Left ventricle myocardium inferior (tissue), 1 donor: Measurements from ENCODE around the gene TEAD4. TPM values are rescaled to one million over a fixed set of nuclear protein-coding genes. Genes with fewer than 3 reads are reported as not detected.

Experiments
- DNase-seq: peaks from one replicate; pipeline ENCODE4 v3.0.0-alpha.2; 2020
- H3K27ac ChIP-seq: fragments of 200-600 bp; replicated peaks from 2 replicates; pipeline ENCODE4 v1.8.0; 2021
- H3K27me3 ChIP-seq: fragments of 200-600 bp; 2 replicates; pipeline ENCODE4 v1.8.0; 2021; ENCODE audit warnings: low read depth
- H3K36me3 ChIP-seq: fragments of 200-600 bp; 2 replicates; pipeline ENCODE4 v1.8.0; 2021
- H3K4me1 ChIP-seq: fragments of 200-600 bp; 2 replicates; pipeline ENCODE4 v1.8.0; 2021
- H3K4me3 ChIP-seq: fragments of 200-600 bp; 2 replicates; pipeline ENCODE4 v1.8.0; 2021; ENCODE audit warnings: mild to moderate bottlenecking, moderate library complexity
- H3K9me3 ChIP-seq: fragments of 200-600 bp; replicated peaks from 2 replicates; pipeline ENCODE4 v1.8.0; 2021
- CTCF ChIP-seq: fragments of 200-600 bp; IDR thresholded peaks from 2 replicates; pipeline ENCODE4 v1.8.0; 2021; ENCODE audit warnings: antibody characterized with exemption, mild to moderate bottlenecking, borderline replicate concordance
- intact Hi-C: fragments of 100-400 bp; cut with micrococcal nuclease; formaldehyde crosslinking; loops from one replicate; pipeline ENCODE4 v1.11.0; 2022
- total RNA-seq: library from RNA; stranded (reverse); fragmentation: NEBNext Ultra II Directional; extraction: Animal tissue kit (Norgen Biotek cat#: 25700); gene quantifications from one replicate; pipeline ENCODE4 v1.2.1, GENCODE V29; 2021
- donor health status: DM: no; HTN: yes; CAD: no; lungs with severe emphysema.

The TEAD4 gene
- total RNA-seq, 1 donor from 2014 or later, result 6.7 TPM

GRCh38 chr12:3000548-3001275, 41.5 kb downstream of the TEAD4 start:
- intact Hi-C loops, result no loop called here
- Histone ChIP-seq H3K9me3 (no peaks in the 10 kb centered on the region), H3K4me3 (no peak overlapping the region), H3K27me3 (no peaks in the 10 kb centered on the region), H3K36me3 (no peaks in the 10 kb centered on the region), H3K4me1 (peaks cover 31% of the 10 kb centered on the region), H3K27ac (no peak overlapping the region)
- no peak for DNase-seq
- no peak for TF ChIP-seq CTCF

- Histone ChIP-seq H3K27ac (no peak overlapping the region), H3K9me3 (no peaks in the 10 kb centered on the region), H3K27me3 (no peaks in the 10 kb centered on the region), H3K36me3 (no peaks in the 10 kb centered on the region), H3K4me1 (peaks cover 31% of the 10 kb centered on the region), H3K4me3 (no peak overlapping the region)
- intact Hi-C loops, result no loop called here
- no peak for DNase-seq
- TF ChIP-seq CTCF, result no peak
Measured at GRCh38 chr12:3002646-3003045, 43.4 kb downstream of the TEAD4 start.

GRCh38 chr12:3003357-3003992, 44.3 kb downstream of the TEAD4 start:
- H3K4me1 ChIP-seq, result peaks cover 30% of the 10 kb centered on the region
- no peak for DNase-seq
- H3K9me3 ChIP-seq, result no peaks in the 10 kb centered on the region
- TF ChIP-seq CTCF, result no peak
- H3K36me3 ChIP-seq, result no peaks in the 10 kb centered on the region
- no peaks in the 10 kb centered on the region for H3K27me3 ChIP-seq
- H3K4me3 ChIP-seq, result no peak overlapping the region
- no peak overlapping the region for H3K27ac ChIP-seq
- intact Hi-C loops, result no loop called here

GRCh38 chr12:3004655-3005565, 45.7 kb downstream of the TEAD4 start:
- no peak for DNase-seq
- Histone ChIP-seq H3K36me3 (no peaks in the 10 kb centered on the region), H3K4me3 (no peak overlapping the region), H3K9me3 (no peaks in the 10 kb centered on the region), H3K4me1 (peaks cover 16% of the 10 kb centered on the region), H3K27ac (no peak overlapping the region), H3K27me3 (no peaks in the 10 kb centered on the region)
- peak; percentile 18 for TF ChIP-seq CTCF
- intact Hi-C loops, result no loop called here

- no peaks in the 10 kb centered on the region for H3K27me3 ChIP-seq
- no peak for TF ChIP-seq CTCF
- intact Hi-C loops, result no loop called here
Measured at GRCh38 chr12:3005736-3006135, 46.5 kb downstream of the TEAD4 start.

More at GRCh38 chr12:3005736-3006135, 46.5 kb downstream of the TEAD4 start:
- Histone ChIP-seq H3K36me3 (peaks cover 2% of the 10 kb centered on the region), H3K9me3 (no peaks in the 10 kb centered on the region), H3K4me1 (peaks cover 15% of the 10 kb centered on the region), H3K4me3 (no peak overlapping the region), H3K27ac (no peak overlapping the region)
- DNase-seq, result no peak
